Femur (tissue), 1 donor: ENCODE data around the gene MCC.
A peak's percentile ranks its signal among the peaks of the same experiment; 100 is the strongest.
"Not testable (repeated sequence)": the region's sequence is repeated elsewhere in the genome, so short reads cannot be mapped to it uniquely, and the experiment has no call there.

Experiments used
- DNase-seq: peaks from one replicate; pipeline ENCODE4 v3.0.0-alpha.2; 2017

MCC gene

DNA sequence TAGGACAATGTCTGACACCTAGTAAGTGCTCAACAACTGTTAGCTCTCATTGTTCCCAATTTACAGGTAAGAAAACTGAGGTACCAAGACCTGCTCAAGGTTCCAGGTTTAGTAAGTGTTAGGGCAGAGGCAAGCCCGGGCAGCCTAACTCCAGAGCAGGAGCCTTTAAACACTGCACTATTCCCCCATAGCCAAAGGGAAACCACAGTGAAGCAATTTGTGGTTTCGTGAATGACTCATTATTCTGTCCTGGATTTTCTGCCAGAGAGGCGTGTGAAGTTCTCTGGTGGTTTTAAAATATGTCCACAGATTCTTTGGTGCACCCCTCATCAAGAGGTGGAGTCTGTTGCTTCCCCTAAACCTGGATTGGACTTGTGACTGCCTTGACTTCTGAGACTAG is 1.0 kb upstream of the MCC start:
- DNase-seq = peak; percentile 62

DNA sequence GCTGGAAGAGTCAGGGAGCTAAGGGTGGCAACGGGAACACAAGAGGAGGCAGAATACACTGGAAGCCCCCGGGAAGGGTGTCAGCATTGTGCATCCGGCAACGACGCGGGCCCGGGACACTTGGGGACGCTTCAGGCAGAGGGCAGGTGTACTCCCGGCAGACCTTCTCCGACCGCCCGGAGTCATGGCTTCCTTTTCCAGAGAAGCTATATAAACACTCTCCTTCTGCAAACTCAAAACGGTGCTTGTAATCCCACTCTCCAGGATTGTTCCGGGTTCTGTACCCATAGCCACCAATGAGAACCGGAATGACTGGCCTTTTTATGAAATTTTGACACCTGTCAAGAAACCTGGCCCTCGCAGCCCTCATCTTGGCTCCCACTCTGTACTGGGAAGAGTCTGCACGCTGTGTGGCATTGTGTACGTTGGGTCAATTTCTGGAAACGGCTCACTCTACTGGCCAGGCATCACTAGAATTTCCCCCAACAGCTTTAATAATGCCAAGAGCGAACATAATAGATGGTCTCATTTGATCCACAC is 462 bp upstream of the MCC start:
- no peak for DNase-seq

DNA sequence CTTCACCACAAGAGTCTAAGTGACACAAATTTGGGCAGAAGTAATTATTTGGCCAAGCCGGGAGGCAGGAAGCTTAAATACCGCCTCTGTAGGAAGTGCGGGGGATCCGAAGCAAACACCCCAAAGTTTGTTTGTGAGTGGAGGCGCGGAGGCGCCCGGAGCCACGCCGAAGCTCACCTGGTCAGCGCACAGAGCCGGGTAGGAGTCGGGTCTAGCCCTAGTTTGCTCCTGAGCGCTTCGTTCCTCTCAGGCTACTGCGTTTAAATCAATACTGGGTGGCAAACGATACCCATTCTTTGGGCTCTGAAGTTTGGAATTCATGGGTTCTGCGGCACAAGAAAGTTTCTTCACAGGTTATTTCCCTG is 855 bp downstream of the MCC start:
- no peak for DNase-seq

DNA sequence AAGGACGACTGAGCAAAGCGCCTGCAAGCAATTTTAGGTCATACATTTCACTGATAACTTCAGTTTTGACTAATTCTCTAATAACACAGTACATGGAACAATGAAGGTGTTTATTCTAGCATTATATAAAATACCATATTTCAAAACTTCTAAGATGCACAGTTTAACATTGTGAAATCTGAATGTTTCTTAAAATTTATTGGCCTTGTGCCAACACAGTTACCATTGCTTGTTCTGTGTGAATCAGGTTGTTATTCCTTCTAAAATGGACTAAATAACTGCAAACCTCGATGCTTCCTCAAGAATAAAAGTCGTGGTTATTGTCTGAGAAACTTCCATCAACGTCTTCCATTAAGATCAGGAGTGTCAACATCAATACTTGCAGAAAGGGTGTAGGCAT is 8.0 kb downstream of the MCC start:
- DNase-seq = no peak

DNA sequence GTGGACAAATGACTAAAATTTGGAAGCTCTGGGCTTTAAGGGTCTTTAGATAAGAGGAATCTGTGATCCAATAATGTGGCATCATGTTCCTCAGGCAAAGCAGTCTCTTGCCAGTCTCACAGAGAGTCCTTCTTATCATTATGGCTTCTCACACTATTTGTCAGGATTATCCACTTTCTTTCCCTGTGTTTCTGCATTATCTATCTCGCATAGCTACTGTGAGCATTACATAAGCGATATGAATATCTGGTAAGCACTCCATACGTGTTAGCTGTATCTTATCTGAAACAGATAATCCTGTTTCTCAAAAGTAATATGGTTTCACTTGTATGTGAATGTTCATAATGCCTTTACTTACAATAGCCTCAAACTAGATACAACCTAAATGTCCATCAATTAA is 9.6 kb downstream of the MCC start:
- DNase-seq = no peak

DNA sequence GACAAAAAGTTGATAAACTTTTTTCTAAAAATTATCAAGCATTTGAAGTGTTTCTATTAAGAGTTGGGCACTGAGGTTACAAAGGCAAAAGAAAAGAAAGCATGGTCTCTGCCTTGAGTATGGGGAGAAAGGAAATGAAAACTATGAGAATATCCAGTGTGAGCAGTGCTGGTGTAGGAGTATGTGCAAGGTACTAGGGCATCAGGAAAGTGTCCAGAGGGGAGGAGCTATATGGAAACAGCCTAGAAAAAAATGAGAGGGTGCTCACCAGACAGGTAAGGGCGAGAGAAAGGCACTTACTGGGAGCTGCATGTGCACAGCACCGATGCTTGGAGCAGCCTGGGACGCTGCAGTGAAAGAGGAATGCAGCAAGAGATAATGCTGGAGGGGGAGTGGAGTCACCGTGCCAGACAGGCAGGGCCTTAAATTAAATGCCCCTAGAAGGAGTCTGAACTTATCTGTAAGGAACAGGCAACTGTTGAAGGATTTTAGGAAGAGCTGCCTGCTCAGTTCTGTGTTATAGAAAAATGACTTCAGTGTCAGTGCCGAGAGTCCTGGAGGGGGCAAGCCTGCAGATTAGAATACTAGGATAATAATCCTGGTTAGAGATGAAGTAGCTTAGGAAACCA is 14.0 kb downstream of the MCC start:
- no peak for DNase-seq

DNA sequence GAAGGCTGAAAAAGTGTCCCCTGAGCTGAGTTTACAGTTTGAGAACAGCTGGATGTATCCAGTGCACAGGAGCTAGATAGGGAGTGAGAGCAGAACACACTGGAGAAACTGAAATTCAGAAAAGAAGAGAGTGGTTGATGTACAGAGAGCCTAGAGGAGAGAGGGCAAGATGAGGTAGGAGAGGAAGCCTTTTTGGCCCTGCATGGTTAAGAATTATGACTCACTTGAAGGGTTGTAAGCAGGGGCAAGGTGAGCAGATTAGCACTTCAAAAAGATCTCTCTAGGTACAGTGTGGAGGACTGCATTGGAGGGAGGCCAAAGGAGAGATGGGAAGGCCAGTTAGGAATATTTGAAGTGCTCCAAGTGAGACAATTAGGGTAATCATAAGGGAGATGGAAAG is 25.2 kb downstream of the MCC start:
- DNase-seq = no peak

DNA sequence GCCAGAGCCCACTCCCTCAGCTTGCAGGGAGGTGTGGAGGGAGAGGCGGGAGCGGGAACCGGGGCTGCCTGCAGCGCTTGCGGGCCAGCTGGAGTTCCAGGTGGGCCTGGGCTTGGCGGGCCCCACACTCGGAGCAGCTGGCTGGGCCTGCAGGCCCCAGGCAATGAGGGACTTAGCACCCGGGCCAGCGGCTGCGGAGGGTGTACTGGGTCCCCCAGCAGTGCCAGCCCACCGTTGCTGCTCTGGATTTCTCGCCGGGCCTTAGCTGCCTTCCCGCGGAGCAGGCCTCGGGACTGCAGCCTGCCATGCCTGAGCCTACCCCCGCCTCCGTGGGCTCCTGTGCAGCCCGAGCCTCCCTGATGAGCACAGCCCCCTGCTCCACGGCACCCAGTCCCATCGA is 31.1 kb downstream of the MCC start:
- DNase-seq = not testable (repeated sequence)

DNA sequence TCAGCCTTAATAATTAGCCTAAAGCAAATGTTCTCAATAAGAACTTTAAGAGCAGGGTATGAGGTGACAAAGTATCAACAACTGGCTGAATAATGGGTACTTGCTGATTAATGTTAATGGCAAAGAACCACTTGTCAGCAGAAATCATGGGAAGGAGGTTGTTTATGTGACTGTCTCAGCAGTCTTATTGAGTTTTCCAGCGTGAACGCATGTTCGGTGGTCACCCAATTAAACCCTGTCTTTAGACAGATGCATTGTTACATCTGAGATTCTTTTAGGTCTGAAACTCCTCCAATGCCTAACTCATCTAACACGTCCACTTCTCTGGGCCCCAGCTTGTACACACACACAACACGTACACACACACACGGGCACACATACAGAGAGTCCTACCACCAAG is 35.3 kb downstream of the MCC start:
- DNase-seq = no peak

DNA sequence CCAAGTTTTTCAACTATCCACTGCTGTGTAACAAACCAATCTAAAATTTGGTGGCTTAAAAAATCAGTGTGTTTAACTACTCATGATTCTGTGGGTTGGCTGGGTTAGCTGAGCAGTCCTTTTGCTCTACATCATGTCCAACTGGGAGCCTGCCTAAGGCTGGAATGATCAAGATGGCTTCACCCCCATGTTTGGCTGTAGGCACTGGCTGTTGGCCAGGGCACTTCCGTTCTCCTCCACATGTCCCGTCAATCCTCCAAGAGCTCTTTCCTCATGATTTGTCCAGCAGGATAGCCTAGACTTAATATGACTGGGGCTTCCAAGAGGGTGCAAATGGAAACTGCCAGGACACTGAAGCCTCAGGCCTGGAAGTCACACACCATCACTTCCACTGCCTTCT is 36.5 kb downstream of the MCC start:
- no peak for DNase-seq

DNA sequence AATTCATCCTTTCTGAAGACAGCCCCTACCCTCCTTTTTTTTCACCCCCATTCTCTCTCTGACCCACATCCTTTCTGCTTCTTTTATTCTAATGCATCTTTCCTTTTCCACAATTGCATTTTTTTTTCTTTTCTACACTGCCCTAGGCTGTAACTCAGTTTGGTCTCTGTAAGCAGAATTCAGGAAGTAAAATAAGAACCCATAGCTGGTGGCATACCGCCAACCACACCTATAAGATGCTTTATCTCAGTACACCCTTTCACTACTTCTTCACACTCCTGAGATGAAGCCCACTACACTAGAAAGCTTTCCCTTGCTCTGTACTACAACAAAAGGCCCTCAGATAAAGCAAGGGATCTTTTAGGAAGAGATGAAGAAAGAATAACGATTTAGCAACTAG is 37.3 kb downstream of the MCC start:
- no peak for DNase-seq

DNA sequence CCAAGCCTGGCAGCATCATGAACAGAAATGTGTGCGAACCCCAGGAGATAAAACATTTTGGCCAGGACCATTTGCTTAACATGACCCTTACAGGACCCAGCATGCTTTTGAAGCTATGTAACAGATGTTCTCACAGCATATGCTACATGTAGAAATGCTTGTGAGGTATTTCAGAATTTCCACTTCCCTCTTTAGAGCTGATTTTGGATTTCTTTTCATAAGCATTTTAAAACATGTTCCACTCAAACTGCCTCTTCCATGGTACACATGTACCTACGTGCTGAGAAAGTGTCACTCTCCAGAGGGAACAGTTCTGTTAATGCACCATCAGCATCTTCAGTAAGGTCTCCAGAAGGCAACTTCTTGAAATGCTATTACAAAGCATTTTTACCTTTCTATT is 37.8 kb downstream of the MCC start:
- DNase-seq = no peak

DNA sequence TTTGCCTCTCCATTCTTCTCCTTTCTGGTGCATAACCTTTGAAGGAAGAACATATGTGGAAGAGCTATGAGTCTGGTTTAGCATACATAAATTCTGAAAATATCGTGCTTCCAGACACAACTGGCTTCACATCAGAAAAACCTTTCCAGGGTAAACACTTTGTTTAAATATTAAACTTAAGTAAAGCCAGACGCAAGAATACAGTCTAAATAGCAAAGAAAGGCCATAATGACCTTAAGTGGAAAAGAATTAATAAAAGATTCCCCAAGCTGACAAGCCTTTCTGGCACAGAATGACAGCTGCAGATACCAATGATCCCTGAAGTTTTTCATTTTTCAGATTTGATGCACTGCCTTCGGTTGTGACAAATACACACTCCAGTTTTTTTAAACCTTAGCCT is 40.0 kb downstream of the MCC start:
- DNase-seq = no peak

DNA sequence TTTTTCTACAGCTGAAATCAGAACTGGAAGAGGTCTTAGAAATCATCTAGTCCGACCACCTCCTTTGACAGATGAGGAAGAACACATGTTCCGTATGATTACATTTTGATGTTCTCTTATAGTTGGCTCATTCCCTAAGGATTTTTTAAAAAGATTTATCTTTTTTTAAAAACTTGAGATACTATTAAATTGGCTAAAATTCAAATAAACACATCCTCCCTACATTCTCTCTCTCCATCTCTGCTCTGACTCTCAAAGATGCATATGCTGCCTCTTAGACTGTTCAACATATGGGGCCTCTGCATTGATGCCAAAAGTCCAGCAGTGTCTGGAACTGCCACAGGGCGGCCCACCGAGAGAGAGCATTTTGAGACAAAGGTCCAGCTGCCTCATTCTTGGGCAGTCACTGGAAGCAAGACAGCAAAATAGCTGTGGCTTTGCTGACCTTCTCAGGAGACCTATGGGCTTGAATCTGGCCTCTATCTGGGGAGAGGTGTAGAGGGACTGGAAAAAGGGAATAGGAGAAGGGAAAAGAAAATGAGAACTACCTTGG is 40.7 kb downstream of the MCC start:
- DNase-seq = peak; percentile 40

DNA sequence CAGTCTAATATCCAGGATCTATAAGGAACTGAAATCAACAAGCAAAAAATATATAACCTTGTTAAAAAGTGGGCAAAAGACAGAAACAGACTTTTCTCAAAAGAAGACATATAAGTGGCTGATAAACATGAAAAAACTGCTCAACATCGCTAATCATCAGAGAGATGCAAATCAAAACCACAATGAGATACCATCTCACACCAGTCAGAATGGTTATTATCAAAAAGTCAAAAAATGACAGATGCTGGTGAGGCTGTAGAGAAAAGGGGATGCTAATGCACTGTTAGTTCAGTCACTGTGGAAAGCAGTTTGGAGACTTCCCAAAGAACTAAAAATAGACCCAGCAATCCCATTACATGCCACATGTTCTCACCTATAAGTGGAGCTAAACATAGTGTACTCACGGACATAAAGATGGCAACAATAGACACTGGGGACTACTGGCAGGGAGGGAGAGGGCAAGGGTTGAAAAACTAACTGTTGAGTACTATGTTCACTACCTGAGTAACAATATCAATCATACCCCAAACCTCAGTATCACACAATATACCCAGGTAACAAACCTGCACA is 41.8 kb downstream of the MCC start:
- no peak for DNase-seq

DNA sequence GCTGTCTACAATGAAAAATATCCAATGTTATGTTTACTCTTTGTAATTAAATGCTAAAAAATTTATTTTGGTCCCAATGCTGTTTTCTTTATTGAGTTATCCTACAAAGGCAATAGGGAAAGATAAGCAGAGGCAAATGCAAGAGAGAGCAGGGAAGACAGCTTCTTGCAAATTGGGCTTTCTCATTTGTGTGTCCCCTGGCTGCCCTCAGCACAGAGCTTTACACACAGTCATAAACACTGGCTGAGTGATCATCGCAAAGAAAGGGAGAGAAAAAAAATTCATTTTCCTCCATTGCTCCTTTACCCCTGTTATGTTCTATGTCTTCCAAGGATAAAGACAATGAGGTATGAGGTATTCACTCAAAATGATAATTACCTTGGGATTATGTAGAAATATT is 51.1 kb downstream of the MCC start:
- DNase-seq = peak; percentile 40

DNA sequence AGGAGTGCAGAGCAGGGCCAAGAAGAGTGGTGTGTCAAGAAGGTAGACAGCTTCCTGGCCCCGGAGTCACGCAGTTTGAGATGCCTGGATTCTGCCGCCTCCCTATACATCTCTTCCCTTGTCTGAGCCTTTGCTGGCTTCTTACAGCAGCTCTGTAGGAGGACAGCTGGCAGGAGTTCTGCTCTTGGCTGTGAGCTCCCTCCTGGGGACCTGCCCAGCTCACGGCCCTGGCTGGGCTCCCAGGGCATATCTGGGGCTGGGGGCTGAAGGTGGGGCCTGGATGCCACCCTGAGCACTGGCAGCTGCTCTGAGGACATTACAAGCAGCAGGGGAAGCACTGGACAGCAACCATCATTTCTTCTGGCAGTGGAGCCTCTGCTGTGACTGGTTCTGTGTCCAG is 52.7 kb downstream of the MCC start:
- DNase-seq = peak; percentile 32

DNA sequence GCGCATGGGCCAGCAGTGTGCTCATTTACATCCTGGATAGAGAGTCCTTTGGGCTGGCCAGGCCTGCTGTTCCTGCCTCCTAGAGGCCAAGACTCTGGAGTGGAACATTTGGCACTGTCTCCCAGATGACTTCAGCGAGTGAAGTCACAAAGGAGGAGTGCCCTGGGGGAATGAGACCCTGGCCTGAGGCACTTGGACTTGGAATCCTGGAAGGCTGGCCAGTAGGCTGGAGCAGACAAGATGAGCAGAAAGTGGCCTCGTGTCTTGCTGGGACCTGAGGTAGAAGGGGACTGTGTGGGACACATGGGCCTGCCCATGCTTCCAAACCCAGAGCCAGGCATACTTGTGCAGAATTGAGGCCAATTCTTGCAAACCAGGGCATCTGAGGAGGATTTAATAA is 53.4 kb downstream of the MCC start, which contains the start of gene TSSK1B:
TSSK1B (minus strand) TSS at position 101 of the 400 bp plus-strand sequence. CDS start 150 bp downstream, outside the sequence.
- DNase-seq = no peak

DNA sequence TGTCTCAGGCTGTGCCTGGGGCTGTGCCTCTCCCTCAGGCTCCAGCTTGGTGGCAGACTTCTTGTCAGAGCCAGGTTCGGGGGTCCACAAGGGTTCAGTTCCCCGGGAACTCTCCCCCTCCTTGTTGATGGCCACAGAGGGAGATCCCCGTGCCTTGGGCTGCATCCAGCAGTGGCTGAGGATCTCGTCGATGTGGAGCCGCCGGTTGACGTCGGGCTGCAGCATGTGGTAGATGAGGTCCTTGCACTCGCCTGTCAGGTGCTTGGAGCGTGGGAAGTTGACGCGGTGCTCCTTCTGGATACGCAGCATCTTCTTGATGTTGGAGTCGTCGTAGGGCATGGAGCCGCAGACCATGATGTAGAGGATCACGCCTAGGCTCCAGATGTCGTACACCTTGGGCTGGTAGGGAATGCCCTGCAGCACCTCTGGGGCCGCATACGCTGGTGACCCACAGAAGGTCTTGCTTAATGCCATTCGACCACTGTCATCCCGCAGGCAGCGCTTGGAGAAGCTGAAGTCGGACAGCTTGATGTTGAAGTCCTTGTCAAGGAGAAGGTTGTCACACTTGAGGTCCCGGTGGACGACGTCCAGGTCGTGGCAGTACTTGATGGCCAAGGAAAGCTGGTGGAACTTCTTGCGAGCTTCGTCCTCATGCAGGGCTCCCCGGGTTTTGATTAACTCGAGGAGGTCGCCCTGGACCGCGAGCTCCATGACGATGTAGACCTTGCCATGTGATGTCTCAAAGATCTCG is 54.2 kb downstream of the MCC start:
- no peak for DNase-seq

DNA sequence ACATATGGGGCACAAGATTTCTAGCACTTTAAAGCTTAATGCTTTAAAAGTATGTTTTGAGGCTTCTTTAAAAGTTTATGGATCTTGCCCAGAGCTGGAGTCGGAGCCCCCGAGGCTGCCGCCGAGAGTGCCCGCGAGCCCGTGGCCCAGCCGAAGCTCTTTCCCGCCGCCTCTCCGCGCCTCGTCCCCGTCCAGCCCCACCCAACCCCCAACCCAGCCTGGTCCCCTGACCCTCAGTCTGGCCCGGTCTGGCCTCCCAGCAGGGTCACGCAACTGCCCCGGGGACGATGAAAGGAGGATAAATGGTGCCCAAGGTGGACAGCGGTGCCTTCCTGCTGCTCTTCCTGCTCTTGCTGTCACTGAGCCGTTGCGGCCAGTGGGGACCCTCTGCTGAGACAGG is 55.2 kb downstream of the MCC start:
- DNase-seq = no peak

DNA sequence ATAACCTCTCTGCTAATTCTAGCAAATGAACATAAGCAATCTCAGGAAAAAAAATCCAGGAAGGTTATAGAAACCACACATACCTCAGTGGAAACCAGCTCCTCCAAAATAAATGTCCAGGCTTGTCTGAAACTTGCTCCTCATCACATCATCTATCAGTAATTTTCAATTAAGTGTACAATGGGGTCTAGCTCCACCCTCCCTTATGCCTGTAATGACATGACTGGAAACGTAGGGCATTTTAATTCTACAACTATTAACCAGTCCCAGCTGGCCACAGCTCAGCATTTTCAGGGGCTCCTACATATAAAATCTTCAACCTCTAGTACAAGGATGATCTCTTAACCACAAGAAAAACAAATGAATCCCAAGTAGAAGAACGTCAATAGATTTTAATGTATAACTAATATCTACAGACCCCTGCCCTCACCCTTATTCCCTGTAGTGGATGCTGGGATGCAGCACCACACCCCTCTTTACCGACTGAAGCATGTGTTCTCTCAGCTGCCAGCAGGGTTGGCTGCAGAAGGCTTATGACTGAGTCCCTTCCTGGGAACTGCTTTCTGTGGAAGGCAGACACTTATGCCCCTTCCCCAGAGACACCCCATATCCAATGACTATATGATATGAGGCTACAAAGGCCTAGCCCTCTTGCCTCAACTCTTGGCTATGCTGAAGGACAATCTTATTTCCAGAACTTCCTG is 60.2 kb downstream of the MCC start:
- DNase-seq = no peak

DNA sequence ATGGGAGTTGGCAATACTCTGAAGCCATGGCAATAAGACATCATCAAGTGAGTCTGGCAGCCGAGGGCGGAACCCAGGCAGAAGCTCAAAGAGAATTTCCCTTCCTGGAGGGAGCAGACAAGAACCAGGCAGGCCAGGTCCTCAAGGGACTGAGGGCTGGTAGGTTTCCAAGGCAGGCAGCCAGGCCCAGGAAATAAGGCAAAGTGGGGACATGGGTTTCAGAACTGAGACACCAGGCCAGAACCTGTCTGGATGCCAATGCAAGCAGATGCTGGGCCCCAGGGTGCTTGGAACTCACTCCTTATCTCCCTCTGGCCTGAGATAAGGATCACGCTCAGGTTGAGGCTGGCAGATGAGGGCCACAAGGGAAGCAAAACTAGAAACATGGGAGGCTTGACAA is 62.3 kb downstream of the MCC start:
- no peak for DNase-seq

DNA sequence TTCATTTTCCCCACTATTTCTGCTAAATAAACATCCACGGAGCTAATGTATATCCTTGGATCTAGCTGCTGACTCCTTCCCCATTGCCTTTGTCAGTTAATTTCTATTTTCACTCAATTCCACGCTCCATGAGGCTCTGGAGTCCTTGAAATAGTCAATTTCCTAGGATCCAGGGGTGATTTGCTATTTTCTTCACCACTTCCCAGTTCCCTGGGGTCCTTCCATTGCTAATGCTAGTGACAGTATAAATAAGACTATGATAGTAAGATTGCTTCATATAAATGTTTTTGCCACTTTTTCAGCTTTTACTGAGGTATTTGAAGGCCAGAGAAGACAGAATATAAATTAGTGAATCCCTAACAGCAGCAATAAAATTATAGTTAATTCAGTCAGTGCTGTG is 66.6 kb downstream of the MCC start:
- DNase-seq = no peak
